ENCODE data around the gene CHDH.
A peak's percentile ranks its signal among the peaks of the same experiment; 100 is the strongest.

CHDH gene

GRCh38 chr3:53842436-53843194 is 3.6 kb downstream of the CHDH start:
- Histone ChIP-seq H3F3A (ENCODE audit: insufficient read depth) (peaks cover 32% of the 10 kb centered on the region), H3K36me3 (ENCODE audit: low read length) (peaks cover 9% of the 10 kb centered on the region; the same call in 1 of the 2 replicates), H3K27ac (ENCODE audit: low read depth, low read length) (peak overlapping the region; percentile 98), H3K4me3 (ENCODE audit: insufficient read depth, low read length, poor library complexity, severe bottlenecking) (peak overlapping the region; percentile 11), H3K9me3 (ENCODE audit: insufficient read depth, low read length) (no peaks in the 10 kb centered on the region), H3K9me2 (replicated peaks; ENCODE audit: insufficient read depth, low read length) (no peaks in the 10 kb centered on the region), H3K79me2 (ENCODE audit: insufficient read depth, low read length) (peaks cover 41% of the 10 kb centered on the region), H3K9ac (ENCODE audit: low read length) (peak overlapping the region; percentile 49), H3K4me2 (ENCODE audit: low read depth, low read length, poor library complexity, severe bottlenecking) (peak overlapping the region; percentile 80), H2AFZ (ENCODE audit: low read depth, low read length, severe bottlenecking) (no peak overlapping the region), H4K20me1 (ENCODE audit: low read depth, low read length) (no peaks in the 10 kb centered on the region), H3K27me3 (ENCODE audit: low read length) (no peaks in the 10 kb centered on the region)
- TF ChIP-seq EZH2phosphoT487 (conservative IDR thresholded peaks at IDR 0.05; ENCODE audit: low read length) (no peak), CTCF (IDR thresholded peaks at IDR 0.05; ENCODE audit: insufficient read depth, low read length, poor library complexity, severe bottlenecking) (no peak)

GRCh38 chr3:53841296-53841695 is 4.9 kb downstream of the CHDH start:
- H3K27ac ChIP-seq (ENCODE audit: low read depth, low read length), result 0 out of 2 replicates have a peak overlapping the region, but pooled peaks have one; percentile 98
- peaks cover 9% of the 10 kb centered on the region; the same call in 1 of the 2 replicates for H3K36me3 ChIP-seq (ENCODE audit: low read length)
- H2AFZ ChIP-seq (ENCODE audit: low read depth, low read length, severe bottlenecking), result no peak overlapping the region
- H3K4me3 ChIP-seq (ENCODE audit: insufficient read depth, low read length, poor library complexity, severe bottlenecking), result no peak overlapping the region
- no peaks in the 10 kb centered on the region for H3K9me3 ChIP-seq (ENCODE audit: insufficient read depth, low read length)
- H3K4me2 ChIP-seq (ENCODE audit: low read depth, low read length, poor library complexity, severe bottlenecking), result no peak overlapping the region
- no peaks in the 10 kb centered on the region for H4K20me1 ChIP-seq (ENCODE audit: low read depth, low read length)
- no peak for TF ChIP-seq EZH2phosphoT487 (conservative IDR thresholded peaks at IDR 0.05; ENCODE audit: low read length)
- TF ChIP-seq CTCF (IDR thresholded peaks at IDR 0.05; ENCODE audit: insufficient read depth, low read length, poor library complexity, severe bottlenecking), result no peak
- no peaks in the 10 kb centered on the region for H3K9me2 ChIP-seq (replicated peaks; ENCODE audit: insufficient read depth, low read length)
- peaks cover 32% of the 10 kb centered on the region for H3F3A ChIP-seq (ENCODE audit: insufficient read depth)
- no peaks in the 10 kb centered on the region for H3K27me3 ChIP-seq (ENCODE audit: low read length)
- H3K9ac ChIP-seq (ENCODE audit: low read length), result no peak overlapping the region
- peaks cover 32% of the 10 kb centered on the region for H3K79me2 ChIP-seq (ENCODE audit: insufficient read depth, low read length)

GRCh38 chr3:53837331-53837730 is 8.9 kb downstream of the CHDH start:
- no peak overlapping the region for H2AFZ ChIP-seq (ENCODE audit: low read depth, low read length, severe bottlenecking)
- H3K27ac ChIP-seq (ENCODE audit: low read depth, low read length), result no peak overlapping the region
- no peak overlapping the region for H3K9ac ChIP-seq (ENCODE audit: low read length)
- H3K4me2 ChIP-seq (ENCODE audit: low read depth, low read length, poor library complexity, severe bottlenecking), result no peak overlapping the region
- no peaks in the 10 kb centered on the region for H3K27me3 ChIP-seq (ENCODE audit: low read length)
- no peaks in the 10 kb centered on the region for H3K9me3 ChIP-seq (ENCODE audit: insufficient read depth, low read length)
- no peaks in the 10 kb centered on the region for H4K20me1 ChIP-seq (ENCODE audit: low read depth, low read length)
- H3F3A ChIP-seq (ENCODE audit: insufficient read depth), result no peaks in the 10 kb centered on the region
- TF ChIP-seq EZH2phosphoT487 (conservative IDR thresholded peaks at IDR 0.05; ENCODE audit: low read length), result no peak
- TF ChIP-seq CTCF (IDR thresholded peaks at IDR 0.05; ENCODE audit: insufficient read depth, low read length, poor library complexity, severe bottlenecking), result no peak
- no peaks in the 10 kb centered on the region for H3K9me2 ChIP-seq (replicated peaks; ENCODE audit: insufficient read depth, low read length)
- H3K36me3 ChIP-seq (ENCODE audit: low read length), result peaks cover 13% of the 10 kb centered on the region; the same call in 1 of the 2 replicates
- peaks cover 23% of the 10 kb centered on the region for H3K79me2 ChIP-seq (ENCODE audit: insufficient read depth, low read length)
- H3K4me3 ChIP-seq (ENCODE audit: insufficient read depth, low read length, poor library complexity, severe bottlenecking), result no peak overlapping the region
